22Rv1 (cell line): Measurements from ENCODE around the gene MINDY4.

Experiments
- H3K27ac ChIP-seq: fragments of 450-650 bp; 2 replicates; pipeline ENCODE4 v1.5.1; 2017
- CTCF ChIP-seq: fragments of 450-650 bp; IDR thresholded peaks from 2 replicates; pipeline ENCODE4 v1.5.1; 2017; ENCODE audit warnings: mild to moderate bottlenecking
- ZFX ChIP-seq: fragments of 450-650 bp; IDR thresholded peaks from 2 replicates; pipeline ENCODE4 v1.6.1; 2017; ENCODE audit warnings: antibody characterized with exemption, borderline replicate concordance

MINDY4 gene

GRCh38 chr7:30906014-30906413 lies 134.8 kb downstream of the MINDY4 start:
- H3K27ac ChIP-seq: no peak overlapping the region
- TF ChIP-seq ZFX (no peak), CTCF (no peak)

GRCh38 chr7:30906515-30907240 lies 135.5 kb downstream of the MINDY4 start:
- no peak overlapping the region for H3K27ac ChIP-seq
- TF ChIP-seq CTCF: no peak
- no peak for TF ChIP-seq ZFX

- H3K27ac ChIP-seq: no peak overlapping the region
- no peak for TF ChIP-seq CTCF
Measured at GRCh38 chr7:30907527-30908267, 136.5 kb downstream of the MINDY4 start.

GRCh38 chr7:30908681-30909080 lies 137.5 kb downstream of the MINDY4 start:
- no peak; the same call in 1 of the 2 replicates for TF ChIP-seq CTCF
- TF ChIP-seq ZFX: no peak
- no peak overlapping the region for H3K27ac ChIP-seq

GRCh38 chr7:30909431-30909830 lies 138.2 kb downstream of the MINDY4 start:
- no peak for TF ChIP-seq ZFX
- TF ChIP-seq CTCF: no peak
- no peak overlapping the region for H3K27ac ChIP-seq

GRCh38 chr7:30910411-30911073 lies 139.3 kb downstream of the MINDY4 start:
- TF ChIP-seq CTCF: no peak
- no peak for TF ChIP-seq ZFX
- H3K27ac ChIP-seq: no peak overlapping the region

GRCh38 chr7:30911133-30911532 lies 139.9 kb downstream of the MINDY4 start:
- TF ChIP-seq ZFX (no peak), CTCF (no peak)
- no peak overlapping the region for H3K27ac ChIP-seq
